Adipose tissue (tissue), 3 donors: ENCODE results near the gene FSD2. TPM values are rescaled to one million over a fixed set of nuclear protein-coding genes. Genes with fewer than 3 reads are reported as not detected.
"Not testable (repeated sequence)": the region's sequence is repeated elsewhere in the genome, so short reads cannot be mapped to it uniquely, and the experiment has no call there.

ENCODE experiments used
- H3K27ac ChIP-seq: one replicate; pipeline ENCODE4 v1.5.1; 2013; ENCODE audit warnings: low read depth, low read length
- WGBS, 3 donors: extraction: QIAGEN DNeasy Blood & Tissue Kit; methylation state at CpG; one replicate each; pipeline ENCODE4 v1.1.7; 2013; 5-methylcytosine and 5-hydroxymethylcytosine counted together
- polyA plus RNA-seq, 3 donors: library from polyadenylated mRNA; stranded (reverse); fragments of 200-250 nt; gene quantifications; one replicate each; pipeline ENCODE4 v1.2.3, GENCODE V29; 2013
- donor health status: healthy with polysubstance abuse.
- donor health status: Bipolar disorder and iron deficiency.
- donor health status: healthy.

Gene FSD2
- polyA plus RNA-seq, 3 donors = 0.01 to 0.11 TPM; not detected in 1

- WGBS, 3 donors = 73 to 87% (median 81%) methylated on average over 2 of the region's 2 CpGs
- no peak overlapping the region for H3K27ac ChIP-seq
Measured at GRCh38 chr15:82803793-82804574, 1.9 kb downstream of the FSD2 start.

- WGBS, 3 donors = 54 to 74% (median 61%) methylated on average over 1 of the region's 1 CpG
- H3K27ac ChIP-seq = no peak overlapping the region
Measured at GRCh38 chr15:82802497-82802896, 3.4 kb downstream of the FSD2 start.

- H3K27ac ChIP-seq = no peak overlapping the region
- 76 to 81% (median 77%) methylated on average over 7 of the region's 7 CpGs for WGBS, 3 donors
Measured at GRCh38 chr15:82799183-82799841, 6.6 kb downstream of the FSD2 start.

GRCh38 chr15:82798531-82799166 lies 7.2 kb downstream of the FSD2 start:
- H3K27ac ChIP-seq = no peak overlapping the region
- WGBS, 3 donors = 64 to 84% (median 68%) methylated on average over 5 of the region's 5 CpGs

- 74 to 85% (median 79%) methylated on average over 4 of the region's 4 CpGs for WGBS, 3 donors
- H3K27ac ChIP-seq = no peak overlapping the region
Measured at GRCh38 chr15:82798104-82798503, 7.8 kb downstream of the FSD2 start.

GRCh38 chr15:82793737-82794136 lies 12.1 kb downstream of the FSD2 start:
- no peak overlapping the region for H3K27ac ChIP-seq

GRCh38 chr15:82792068-82792467 lies 13.8 kb downstream of the FSD2 start:
- 66 to 82% (median 80%) methylated on average over 1 of the region's 1 CpG for WGBS, 3 donors
- no peak overlapping the region for H3K27ac ChIP-seq

GRCh38 chr15:82790321-82790720 lies 15.5 kb downstream of the FSD2 start:
- H3K27ac ChIP-seq = no peak overlapping the region
- WGBS, 3 donors = 76 to 93% (median 89%) methylated on average over 11 of the region's 11 CpGs

GRCh38 chr15:82789491-82789890 lies 16.4 kb downstream of the FSD2 start:
- H3K27ac ChIP-seq = no peak overlapping the region
- 81 to 92% (median 90%) methylated on average over 1 of the region's 1 CpG for WGBS, 3 donors

- WGBS, 3 donors = 94 to 96% (median 95%) methylated on average over 2 of the region's 2 CpGs
Measured at GRCh38 chr15:82788496-82788895, 17.4 kb downstream of the FSD2 start.

GRCh38 chr15:82781349-82781748 lies 24.5 kb downstream of the FSD2 start:
- WGBS, 3 donors = 74 to 83% (median 76%) methylated on average over 4 of the region's 4 CpGs

More at GRCh38 chr15:82788496-82788895, 17.4 kb downstream of the FSD2 start:
- H3K27ac ChIP-seq = no peak overlapping the region

GRCh38 chr15:82778755-82779154 lies 27.1 kb downstream of the FSD2 start:
- no peak overlapping the region for H3K27ac ChIP-seq
- WGBS, 3 donors = 80 to 94% (median 82%) methylated on average over 3 of the region's 3 CpGs

More at GRCh38 chr15:82781349-82781748, 24.5 kb downstream of the FSD2 start:
- no peak overlapping the region for H3K27ac ChIP-seq

GRCh38 chr15:82774496-82774895 lies 31.4 kb downstream of the FSD2 start:
- 56 to 94% (median 58%) methylated on average over 7 of the region's 7 CpGs for WGBS, 3 donors
- H3K27ac ChIP-seq = no peak overlapping the region

GRCh38 chr15:82771789-82772607 lies 33.9 kb downstream of the FSD2 start:
- 88 to 92% (median 92%) methylated on average over 12 of the region's 12 CpGs for WGBS, 3 donors
- H3K27ac ChIP-seq = no peak overlapping the region

GRCh38 chr15:82768414-82769054 lies 37.3 kb downstream of the FSD2 start:
- WGBS, 3 donors = 71 to 82% (median 81%) methylated on average over 4 of the region's 4 CpGs

GRCh38 chr15:82767163-82767829 lies 38.6 kb downstream of the FSD2 start:
- H3K27ac ChIP-seq = no peak overlapping the region
- WGBS, 3 donors = 82 to 93% (median 89%) methylated on average over 2 of the region's 2 CpGs

More at GRCh38 chr15:82768414-82769054, 37.3 kb downstream of the FSD2 start:
- no peak overlapping the region for H3K27ac ChIP-seq

GRCh38 chr15:82766201-82766600 lies 39.7 kb downstream of the FSD2 start:
- 90 to 94% (median 92%) methylated on average over 7 of the region's 7 CpGs for WGBS, 3 donors
- H3K27ac ChIP-seq = not testable (repeated sequence)

- 83 to 86% (median 84%) methylated on average over 9 of the region's 9 CpGs for WGBS, 3 donors
- H3K27ac ChIP-seq = no peak overlapping the region
Measured at GRCh38 chr15:82764740-82765139, 41.1 kb downstream of the FSD2 start.
